Stomach (tissue), 9 donors: Measurements from ENCODE around the gene TRAPPC10. TPM values are rescaled to one million over a fixed set of nuclear protein-coding genes. Genes with fewer than 3 reads are reported as not detected.
"Not testable (repeated sequence)": the region's sequence is repeated elsewhere in the genome, so short reads cannot be mapped to it uniquely, and the experiment has no call there.

Experiments used
- DNase-seq, 2 donors: peaks; one replicate each; pipeline versions ENCODE4 v3.0.0 to v3.0.0-alpha.2; 2013 to 2019
- H3K27ac ChIP-seq, 5 donors: fragments of 200-600 bp in 4 of 5; sonication (generic) in 4 of 5; one replicate each; pipeline ENCODE4 v1.5.1; 2013 to 2019; ENCODE audit warnings: mild to moderate bottlenecking in 1 of 5, moderate library complexity in 1 of 5
- H3K27me3 ChIP-seq, 3 donors: fragments of 200-600 bp; sonication (generic); one replicate each; pipeline ENCODE4 v1.5.1; 2017 to 2019; ENCODE audit warnings: mixed run types in 1 of 3
- H3K36me3 ChIP-seq, 4 donors: fragments of 200-600 bp; sonication (generic); 1 replicate in 3 of 4; 2 replicates in 1 of 4; pipeline ENCODE4 v1.5.1; 2016 to 2019
- H3K4me1 ChIP-seq, 4 donors: fragments of 200-600 bp; sonication (generic); one replicate each; pipeline ENCODE4 v1.5.1; 2016 to 2019
- H3K4me3 ChIP-seq, 4 donors: fragments of 200-600 bp; sonication (generic) in 3 of 4; one replicate each; pipeline ENCODE4 v1.5.1; 2016 to 2019; ENCODE audit warnings: mild to moderate bottlenecking in 1 of 4
- H3K9me3 ChIP-seq, 4 donors: fragments of 200-600 bp; sonication (generic); one replicate each; pipeline ENCODE4 v1.5.1; 2016 to 2019
- WGBS, 5 donors: extraction: QIAGEN DNeasy Blood & Tissue Kit in 3 of 5; methylation state at CpG; one replicate each; pipeline versions ENCODE4 v1.1.5 to v1.1.7; 2013 to 2018; 5-methylcytosine and 5-hydroxymethylcytosine counted together
- intact Hi-C: fragments of 100-400 bp; cut with DNase I; formaldehyde crosslinking; loops from one replicate; pipeline ENCODE4 v1.15.1; 2023; ENCODE audit warnings: low total_unique reads
- polyA plus RNA-seq, 3 donors: library from polyadenylated mRNA; stranded (reverse); fragments of 200-250 nt; gene quantifications; one replicate each; pipeline ENCODE4 v1.2.3, GENCODE V29; 2013
- total RNA-seq, 5 donors: library from RNA; depleted of rRNA; stranded (reverse); fragments of >200 nt; gene quantifications; one replicate each; pipeline versions ENCODE4 v1.1.0 to v1.2.3, GENCODE V29; 2014 to 2016
- donor health status: healthy with polysubstance abuse.
- donor health status: Bipolar disorder and iron deficiency.
- donor health status: healthy.

The TRAPPC10 gene
- total and polyA plus RNA-seq, 8 donors: 3.7 to 88.1 (median 23.7) TPM

DNA sequence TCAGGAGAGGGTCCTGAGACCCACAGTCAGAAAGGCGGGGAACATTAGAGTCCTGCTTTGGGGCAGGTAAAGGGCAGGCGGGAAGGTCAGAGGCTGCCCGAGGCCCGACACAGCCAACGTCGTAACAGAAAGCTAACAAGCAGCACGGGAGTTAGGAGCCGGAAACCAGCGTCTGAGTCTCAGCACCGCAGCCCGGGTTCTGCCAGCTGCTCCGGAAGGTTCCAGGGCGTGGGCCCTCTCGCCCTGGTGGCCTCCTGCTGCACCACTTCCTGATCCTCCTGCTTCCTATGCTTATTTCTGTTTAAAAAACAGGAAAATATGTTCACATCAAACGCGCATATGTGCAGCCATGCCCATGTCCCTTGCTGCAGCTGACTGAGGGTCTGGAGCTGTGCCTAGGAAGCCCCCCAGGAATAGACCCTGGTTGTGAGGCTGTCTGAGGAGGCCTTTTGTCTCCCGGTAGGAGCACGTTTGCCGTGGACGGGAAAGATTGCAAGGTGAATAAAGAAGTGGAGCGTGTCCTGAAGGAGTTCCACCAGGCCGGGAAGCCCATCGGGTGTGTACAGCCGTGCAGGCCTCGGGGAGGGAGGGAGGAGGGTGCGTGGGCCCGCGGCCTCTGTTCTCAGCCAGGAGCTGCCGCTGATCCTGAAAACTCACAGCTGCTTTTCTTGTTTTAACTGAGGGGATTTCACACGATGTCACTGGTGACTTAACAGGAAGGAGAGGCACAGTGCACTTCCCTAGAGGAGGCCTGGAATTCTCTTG, 127.9 kb downstream of the TRAPPC10 start:
- H3K9me3 ChIP-seq, H3K27me3 ChIP-seq, H3K4me1 ChIP-seq, H3K27ac ChIP-seq, intact Hi-C loops, H3K36me3 ChIP-seq, H3K4me3 ChIP-seq: not testable (repeated sequence)
- WGBS, 5 donors: 52 to 94% (median 84%) methylated on average over 2 to 6 of the region's 30 CpGs; no CpG with 5 or more reads in 2 of the 5 donors
- DNase-seq: peak in 1 of 2 donors; percentile 20

DNA sequence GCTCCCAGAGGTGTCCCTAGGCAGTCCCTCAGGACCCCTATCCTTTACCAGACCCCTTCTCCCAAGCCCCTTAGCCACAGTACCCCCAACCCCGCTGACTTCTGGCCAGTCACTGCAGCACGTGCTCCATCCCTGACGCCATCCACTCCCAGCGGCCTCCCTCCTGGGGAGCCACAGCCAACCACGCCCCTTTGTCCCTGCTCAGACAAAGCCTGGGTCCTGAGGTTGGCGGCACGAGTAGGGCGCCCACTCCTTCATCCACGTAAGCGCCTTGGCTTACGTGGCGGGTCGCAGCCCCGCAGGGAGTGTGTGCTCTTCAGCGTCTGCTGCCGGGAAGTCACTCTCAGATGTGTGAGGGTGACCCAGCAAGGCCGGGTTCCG, 128.4 kb downstream of the TRAPPC10 start:
- H3K9me3 ChIP-seq, H3K4me1 ChIP-seq, intact Hi-C loops, H3K4me3 ChIP-seq, H3K36me3 ChIP-seq, H3K27ac ChIP-seq, H3K27me3 ChIP-seq, DNase-seq: not testable (repeated sequence)
- no CpG with 5 or more reads among the region's 18 CpGs for WGBS, 5 donors

DNA sequence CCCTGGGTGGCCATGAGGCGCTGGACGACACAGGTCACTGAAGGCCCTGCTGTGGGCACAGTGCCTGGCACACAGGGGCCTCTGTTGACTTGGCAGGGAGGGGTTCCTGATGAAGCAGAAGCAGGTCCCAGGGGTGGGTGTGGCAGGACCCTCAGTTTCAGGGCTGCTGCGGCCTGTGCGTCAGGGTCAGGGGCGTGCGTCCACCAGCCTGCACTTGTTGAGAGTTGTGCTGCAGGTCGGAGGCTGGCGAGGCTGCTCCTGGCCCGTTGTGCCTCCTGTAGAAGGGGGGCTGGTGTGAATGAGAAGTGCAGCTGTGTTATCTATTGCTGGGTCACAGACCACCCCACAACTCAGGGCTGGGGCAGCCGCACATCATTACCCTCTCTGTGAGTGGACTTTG, 130.4 kb downstream of the TRAPPC10 start:
- H3K27me3 ChIP-seq, H3K9me3 ChIP-seq, DNase-seq, H3K4me3 ChIP-seq, H3K4me1 ChIP-seq, H3K27ac ChIP-seq, intact Hi-C loops, H3K36me3 ChIP-seq: not testable (repeated sequence)
- no CpG with 5 or more reads among the region's 10 CpGs for WGBS, 5 donors

DNA sequence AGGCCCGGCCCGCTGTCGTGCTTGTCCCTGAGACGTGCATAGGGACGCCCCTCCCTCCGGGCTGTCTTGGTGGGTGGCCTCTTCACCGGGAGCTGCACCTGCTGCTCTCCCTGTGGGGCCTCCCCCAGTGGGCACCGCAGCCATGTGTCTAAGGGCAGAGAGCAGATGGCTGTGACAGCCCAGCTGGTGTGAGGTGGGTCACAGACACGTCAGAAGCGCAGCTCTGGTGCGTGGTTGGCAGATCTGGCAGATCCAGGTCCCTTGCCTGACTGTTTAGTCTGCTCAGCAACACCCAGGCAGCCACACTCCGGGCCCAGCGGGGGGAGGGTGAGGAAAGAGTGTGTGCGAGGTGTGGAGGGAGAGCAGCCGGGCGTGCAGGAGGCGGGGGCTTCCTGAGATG, 131.3 kb downstream of the TRAPPC10 start:
- H3K27ac ChIP-seq, H3K9me3 ChIP-seq, H3K4me3 ChIP-seq, H3K4me1 ChIP-seq, H3K36me3 ChIP-seq, H3K27me3 ChIP-seq, intact Hi-C loops, DNase-seq: not testable (repeated sequence)
- WGBS, 5 donors: no CpG with 5 or more reads among the region's 17 CpGs

DNA sequence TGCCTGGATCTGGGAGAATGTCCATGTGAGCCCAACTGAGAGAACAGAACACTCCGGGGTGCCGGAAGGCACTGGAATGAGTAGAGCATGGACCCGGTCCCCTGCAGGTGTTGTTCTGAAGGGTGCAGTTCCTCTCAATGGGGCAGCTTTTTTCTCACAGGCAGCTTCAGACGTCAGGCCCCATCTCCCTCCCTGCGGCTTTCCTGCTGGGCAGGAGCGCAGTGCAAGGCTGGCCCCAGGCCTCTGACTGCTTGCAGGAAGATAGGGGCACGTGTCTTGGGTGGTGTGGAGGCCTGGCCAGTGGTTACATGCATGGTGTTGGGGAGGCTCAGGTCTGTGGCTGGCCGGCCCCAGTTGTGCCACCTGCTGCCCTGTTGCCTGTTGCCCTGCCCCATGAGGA, 131.9 kb downstream of the TRAPPC10 start:
- H3K4me1 ChIP-seq, intact Hi-C loops, H3K4me3 ChIP-seq, H3K9me3 ChIP-seq, H3K27me3 ChIP-seq, H3K36me3 ChIP-seq, H3K27ac ChIP-seq, DNase-seq: not testable (repeated sequence)
- WGBS, 5 donors: 70% methylated on average over 3 of the region's 8 CpGs; no CpG with 5 or more reads in 4 of the 5 donors

DNA sequence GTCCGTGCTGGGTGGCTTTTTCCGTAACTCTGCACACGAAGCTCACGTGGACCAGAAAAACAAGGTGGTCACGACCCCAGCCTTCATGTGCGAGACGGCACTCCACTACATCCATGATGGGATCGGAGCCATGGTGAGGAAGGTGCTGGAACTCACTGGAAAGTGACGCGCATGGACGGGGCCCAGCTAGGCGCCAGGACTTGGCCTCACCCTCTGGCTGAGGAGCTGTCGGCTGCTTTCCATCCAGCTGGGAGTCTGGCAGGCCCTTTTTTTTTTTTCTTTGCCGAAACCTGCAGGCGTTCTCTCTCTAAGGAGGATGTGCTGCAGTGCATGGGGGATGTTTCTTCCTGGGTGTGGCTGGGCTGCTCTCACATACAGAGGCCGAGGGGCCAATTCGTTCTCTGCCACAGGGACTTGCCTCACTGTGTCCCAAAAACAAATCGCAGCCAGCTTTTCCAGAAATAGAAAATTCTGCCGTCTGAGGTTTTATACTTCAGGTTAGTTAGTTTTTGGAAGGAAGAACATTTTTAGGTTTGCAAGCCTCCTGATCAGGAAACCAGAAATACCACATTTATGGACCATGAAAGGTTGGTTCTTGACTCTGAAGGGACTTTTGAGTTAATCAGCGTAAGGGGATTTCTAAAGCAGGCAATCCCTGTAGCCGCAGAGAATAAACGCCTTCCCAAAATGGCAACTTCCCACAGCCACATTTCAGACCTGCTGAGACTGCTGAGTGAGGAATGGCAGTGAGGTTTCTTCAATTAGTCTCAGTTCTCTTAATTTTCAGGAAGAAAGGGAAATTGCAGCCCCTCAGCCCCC, 132.9 kb downstream of the TRAPPC10 start:
- H3K27ac ChIP-seq, H3K4me3 ChIP-seq, H3K27me3 ChIP-seq, H3K4me1 ChIP-seq, DNase-seq, H3K36me3 ChIP-seq, H3K9me3 ChIP-seq, intact Hi-C loops: not testable (repeated sequence)
- no CpG with 5 or more reads among the region's 22 CpGs for WGBS, 5 donors

DNA sequence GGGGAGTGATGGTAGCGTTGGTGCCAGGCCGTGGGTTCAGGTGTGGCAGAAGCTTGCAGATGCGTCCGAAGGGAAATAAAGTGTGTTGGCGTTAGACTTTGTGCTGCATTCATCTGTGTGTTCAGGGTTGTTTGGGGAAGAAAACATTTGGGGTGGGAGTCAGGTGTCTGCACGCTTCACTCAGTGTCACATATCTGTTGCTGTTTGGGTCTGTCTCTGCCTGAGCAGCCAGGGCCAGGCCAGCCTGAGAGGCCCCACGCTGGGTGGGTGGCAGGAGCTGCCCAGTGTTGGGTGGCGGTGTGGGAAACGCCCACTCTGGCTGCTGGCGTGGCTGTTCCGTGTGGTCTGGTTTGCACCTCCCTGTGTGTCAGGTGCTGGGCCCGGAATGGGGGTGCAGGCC, 133.5 kb downstream of the TRAPPC10 start:
- H3K4me3 ChIP-seq, H3K9me3 ChIP-seq, DNase-seq, H3K27ac ChIP-seq, H3K4me1 ChIP-seq, H3K27me3 ChIP-seq, intact Hi-C loops, H3K36me3 ChIP-seq: not testable (repeated sequence)
- no CpG with 5 or more reads among the region's 12 CpGs for WGBS, 5 donors

DNA sequence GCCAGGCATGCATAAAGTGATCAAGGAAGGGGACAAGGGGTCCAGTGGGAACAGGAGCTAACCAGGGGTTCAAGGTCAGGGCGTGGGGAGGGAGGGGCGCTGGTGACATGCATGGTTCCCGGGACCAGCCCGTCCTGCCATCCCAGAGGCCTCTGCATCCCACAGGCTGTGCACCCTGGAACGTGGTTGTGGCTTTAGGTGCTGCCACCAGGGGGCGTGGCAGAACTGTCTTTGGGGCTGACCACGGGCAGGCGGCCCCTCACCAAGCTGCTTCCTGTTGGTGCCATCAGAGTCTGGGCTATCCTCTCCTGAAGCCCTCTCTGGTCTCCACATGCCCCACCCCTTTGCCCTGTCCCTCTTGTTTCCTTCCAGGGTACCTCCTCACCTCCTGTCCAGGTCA, 135.0 kb downstream of the TRAPPC10 start:
- H3K36me3 ChIP-seq, DNase-seq, H3K4me1 ChIP-seq, intact Hi-C loops, H3K27ac ChIP-seq, H3K4me3 ChIP-seq, H3K27me3 ChIP-seq, H3K9me3 ChIP-seq: not testable (repeated sequence)
- WGBS, 5 donors: no CpG with 5 or more reads among the region's 8 CpGs

DNA sequence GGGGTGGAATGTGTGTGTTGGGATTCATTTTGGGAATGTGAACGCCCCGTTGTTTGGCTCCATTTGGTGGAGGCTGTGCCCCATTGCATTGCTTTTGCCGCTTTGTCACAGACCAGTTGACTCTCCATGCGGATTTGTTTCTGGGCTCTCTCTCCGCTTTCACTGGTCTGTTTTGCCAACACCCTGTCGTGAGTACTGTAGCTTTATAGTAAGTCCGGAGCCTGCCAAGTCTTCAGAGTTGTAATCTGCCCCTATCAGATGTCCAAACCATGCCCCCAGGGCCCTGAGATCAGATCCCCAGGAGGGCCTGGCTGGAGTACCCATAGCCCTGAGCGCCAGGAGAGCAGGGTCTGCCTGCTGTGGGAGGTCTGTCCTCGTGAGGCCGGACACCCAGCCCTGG, 138.1 kb downstream of the TRAPPC10 start:
- H3K9me3 ChIP-seq, intact Hi-C loops, H3K27ac ChIP-seq, H3K27me3 ChIP-seq, H3K4me1 ChIP-seq, H3K36me3 ChIP-seq, H3K4me3 ChIP-seq, DNase-seq: not testable (repeated sequence)
- 94% methylated on average over 3 of the region's 10 CpGs; no CpG with 5 or more reads in 4 of the 5 donors for WGBS, 5 donors

DNA sequence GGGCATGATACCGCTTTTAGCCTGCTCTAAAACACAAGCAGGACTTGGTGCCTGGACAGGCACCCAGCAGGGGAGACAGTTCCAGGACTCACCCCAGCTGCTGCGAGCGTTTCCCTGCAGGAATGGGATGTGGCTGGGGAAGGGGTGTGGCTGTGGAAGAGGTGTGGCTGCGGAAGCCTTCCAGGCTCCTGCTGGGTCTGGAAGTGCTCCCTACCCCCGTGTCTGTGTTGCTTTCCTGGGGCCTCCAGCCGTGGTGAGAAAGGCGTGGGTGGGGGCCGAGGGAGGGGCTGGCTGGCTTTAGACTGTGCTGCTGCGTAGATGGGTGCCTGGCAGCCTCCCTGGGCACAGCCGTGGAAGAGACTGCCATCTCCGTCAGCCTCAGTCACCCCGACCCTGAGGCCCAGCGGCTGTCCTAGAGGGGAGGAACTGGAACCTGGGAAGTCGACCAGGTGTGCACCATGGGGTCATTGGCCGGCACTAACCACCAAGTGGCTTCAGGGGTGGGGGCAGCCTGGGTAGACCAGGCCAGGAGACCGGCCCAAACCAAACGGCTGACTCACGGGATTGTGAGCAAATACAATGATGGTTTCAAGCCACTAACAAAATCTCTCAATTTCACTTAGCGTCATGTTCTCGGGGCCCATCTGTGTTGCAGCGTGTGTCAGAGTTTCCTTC, 141.2 kb downstream of the TRAPPC10 start:
- H3K27ac ChIP-seq, H3K4me3 ChIP-seq, H3K9me3 ChIP-seq, H3K27me3 ChIP-seq, DNase-seq, H3K4me1 ChIP-seq, H3K36me3 ChIP-seq, intact Hi-C loops: not testable (repeated sequence)
- no CpG with 5 or more reads among the region's 21 CpGs for WGBS, 5 donors

DNA sequence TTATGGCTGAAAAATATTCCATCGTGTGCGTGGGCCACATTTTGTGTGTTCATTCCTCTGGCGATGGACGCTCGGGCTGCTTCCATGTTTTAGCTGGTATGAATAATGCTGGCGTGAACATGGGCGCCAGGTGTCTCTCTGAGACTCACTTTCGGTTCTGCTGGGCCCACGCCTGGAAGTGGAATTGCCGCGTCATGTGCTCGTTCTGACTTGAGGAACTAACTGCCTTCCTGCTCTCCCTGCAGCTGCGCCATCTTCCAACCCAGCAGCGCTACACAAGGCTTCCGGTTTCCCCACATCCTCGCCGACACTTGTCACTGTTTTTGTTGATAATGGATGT, 141.8 kb downstream of the TRAPPC10 start:
- H3K4me1 ChIP-seq, H3K27ac ChIP-seq, H3K27me3 ChIP-seq, intact Hi-C loops, H3K4me3 ChIP-seq, H3K9me3 ChIP-seq, H3K36me3 ChIP-seq: not testable (repeated sequence)
- 79 to 95% (median 84%) methylated on average over 6 to 7 of the region's 17 CpGs; no CpG with 5 or more reads in 2 of the 5 donors for WGBS, 5 donors
- DNase-seq: peak in 1 of 2 donors; percentile 22

DNA sequence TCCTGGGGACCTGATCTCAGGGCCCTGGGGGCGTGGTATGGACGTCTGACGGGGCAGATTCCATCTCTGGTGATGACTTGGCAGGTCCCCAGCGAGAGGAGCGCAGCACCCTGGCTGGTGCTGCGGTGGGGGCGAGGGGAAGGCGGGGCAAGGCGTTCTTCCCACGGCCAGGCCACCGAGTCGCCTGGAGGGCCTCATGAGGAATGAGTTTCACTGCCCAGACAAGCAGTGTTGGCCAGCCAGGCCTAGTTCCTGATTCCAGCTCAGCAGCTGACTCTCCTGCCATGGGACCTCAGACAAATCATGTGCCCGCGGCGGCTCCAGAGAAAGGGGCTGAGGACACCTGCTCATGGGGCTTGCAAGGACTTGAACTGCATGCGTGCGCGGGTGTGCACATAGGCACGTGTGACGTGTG, 142.7 kb downstream of the TRAPPC10 start:
- DNase-seq, H3K9me3 ChIP-seq, H3K36me3 ChIP-seq, H3K27ac ChIP-seq, H3K27me3 ChIP-seq, H3K4me1 ChIP-seq, H3K4me3 ChIP-seq, intact Hi-C loops: not testable (repeated sequence)
- WGBS, 5 donors: no CpG with 5 or more reads among the region's 20 CpGs
